ENCODE data around the gene C1orf21. TPM values are rescaled to one million over a fixed set of nuclear protein-coding genes. Genes with fewer than 3 reads are reported as not detected.

C1orf21 gene
- polyA plus RNA-seq, 3 donors = 36.4 to 41.3 (median 40.3) TPM

GRCh38 chr1:184408580-184408979, 21.8 kb downstream of the C1orf21 start:
- no peak for DNase-seq (ENCODE audit: low read depth in 3 of 3, low spot score in 2 of 3)

- no peak for DNase-seq (ENCODE audit: low read depth in 3 of 3, low spot score in 2 of 3)
These were observed 22.2 kb downstream of the C1orf21 start for GRCh38 chr1:184409011-184409410.

- no peak for DNase-seq (ENCODE audit: low read depth in 3 of 3, low spot score in 2 of 3)
These were observed 25.6 kb downstream of the C1orf21 start for GRCh38 chr1:184412472-184412871.

- no peak for DNase-seq (ENCODE audit: low read depth in 3 of 3, low spot score in 2 of 3)
These were observed 29.7 kb downstream of the C1orf21 start for GRCh38 chr1:184416481-184416880.

- no peak for DNase-seq (ENCODE audit: low read depth in 3 of 3, low spot score in 2 of 3)
These were observed 30.1 kb downstream of the C1orf21 start for GRCh38 chr1:184416946-184417345.

GRCh38 chr1:184417916-184418315, 31.1 kb downstream of the C1orf21 start:
- DNase-seq (ENCODE audit: low read depth in 3 of 3, low spot score in 2 of 3) = no peak

- no peak for DNase-seq (ENCODE audit: low read depth in 3 of 3, low spot score in 2 of 3)
These were observed 32.0 kb downstream of the C1orf21 start for GRCh38 chr1:184418652-184419349.

- no peak for DNase-seq (ENCODE audit: low read depth in 3 of 3, low spot score in 2 of 3)
These were observed 32.7 kb downstream of the C1orf21 start for GRCh38 chr1:184419350-184420161.

GRCh38 chr1:184422490-184423233, 35.8 kb downstream of the C1orf21 start:
- DNase-seq (ENCODE audit: low read depth in 3 of 3, low spot score in 2 of 3) = no peak

GRCh38 chr1:184423649-184424048, 36.8 kb downstream of the C1orf21 start:
- no peak for DNase-seq (ENCODE audit: low read depth in 3 of 3, low spot score in 2 of 3)

GRCh38 chr1:184424157-184424556, 37.3 kb downstream of the C1orf21 start:
- DNase-seq (ENCODE audit: low read depth in 3 of 3, low spot score in 2 of 3) = no peak

- DNase-seq (ENCODE audit: low read depth in 3 of 3, low spot score in 2 of 3) = no peak
These were observed 38.1 kb downstream of the C1orf21 start for GRCh38 chr1:184424945-184425344.

GRCh38 chr1:184425449-184426277, 38.8 kb downstream of the C1orf21 start:
- DNase-seq (ENCODE audit: low read depth in 3 of 3, low spot score in 2 of 3) = no peak

GRCh38 chr1:184426278-184426674, 39.4 kb downstream of the C1orf21 start:
- no peak for DNase-seq (ENCODE audit: low read depth in 3 of 3, low spot score in 2 of 3)

- no peak for DNase-seq (ENCODE audit: low read depth in 3 of 3, low spot score in 2 of 3)
These were observed 40.9 kb downstream of the C1orf21 start for GRCh38 chr1:184427722-184428121.

- DNase-seq (ENCODE audit: low read depth in 3 of 3, low spot score in 2 of 3) = no peak
These were observed 41.8 kb downstream of the C1orf21 start for GRCh38 chr1:184428604-184429003.

- DNase-seq (ENCODE audit: low read depth in 3 of 3, low spot score in 2 of 3) = no peak
These were observed 42.5 kb downstream of the C1orf21 start for GRCh38 chr1:184429335-184429734.

- DNase-seq (ENCODE audit: low read depth in 3 of 3, low spot score in 2 of 3) = no peak
These were observed 47.2 kb downstream of the C1orf21 start for GRCh38 chr1:184433956-184434502.

GRCh38 chr1:184437291-184437690, 50.5 kb downstream of the C1orf21 start:
- no peak for DNase-seq (ENCODE audit: low read depth in 3 of 3, low spot score in 2 of 3)

- no peak for DNase-seq (ENCODE audit: low read depth in 3 of 3, low spot score in 2 of 3)
These were observed 51.5 kb downstream of the C1orf21 start for GRCh38 chr1:184438363-184438762.

Data from right renal cortex interstitium (tissue), 3 donors.